Nephron progenitor cell (in vitro differentiated cells): ENCODE measurements around the gene CENPP.

Source experiments
- DNase-seq: peaks from one replicate; pipeline ENCODE4 v3.0.0; 2021
- H3K27ac Mint-ChIP-seq: 2 replicates; pipeline ENCODE4 v1.8.0; 2021; ENCODE audit warnings: mild to moderate bottlenecking, moderate library complexity, mixed read lengths
- H3K27me3 Mint-ChIP-seq: 2 replicates; pipeline ENCODE4 v1.8.0; 2021; ENCODE audit warnings: mild to moderate bottlenecking, low read depth, mixed read lengths; ENCODE audit not compliant: poor library complexity
- H3K36me3 Mint-ChIP-seq: 2 replicates; pipeline ENCODE4 v1.8.0; 2021; ENCODE audit warnings: low read depth, mixed read lengths
- H3K4me1 Mint-ChIP-seq: 2 replicates; pipeline ENCODE4 v1.8.0; 2021; ENCODE audit warnings: mixed read lengths
- H3K4me3 Mint-ChIP-seq: 2 replicates; pipeline ENCODE4 v1.8.0; 2021; ENCODE audit warnings: mild to moderate bottlenecking, moderate library complexity, mixed read lengths
- H3K9me3 Mint-ChIP-seq: 2 replicates; pipeline ENCODE4 v1.8.0; 2021; ENCODE audit warnings: mild to moderate bottlenecking, moderate library complexity, mixed read lengths
- TF ChIP-seq, protein P1 (sequence below): fragments of 200-600 bp; sonication (generic); IDR thresholded peaks from 2 replicates; pipeline ENCODE4 v1.5.0; 2021; ENCODE audit warnings: antibody characterized with exemption

The CENPP gene

DNA sequence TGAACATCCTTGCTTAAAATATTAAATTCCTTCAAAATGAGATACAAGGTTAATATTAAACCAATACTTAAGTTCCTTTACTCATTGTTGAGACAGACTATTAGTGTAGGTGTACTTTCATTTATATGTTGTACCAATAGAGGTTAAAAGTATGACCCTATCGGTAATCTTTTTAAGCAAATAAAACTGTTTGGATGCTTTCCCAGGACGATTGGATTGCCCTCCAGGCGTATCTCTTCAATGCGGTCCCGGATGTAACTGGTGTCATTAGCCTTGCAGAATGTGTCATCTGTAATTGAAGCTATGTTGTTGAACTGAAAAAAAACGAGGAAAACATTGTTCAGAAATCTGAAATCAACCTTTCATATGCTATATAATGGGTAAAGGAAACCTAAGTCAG lies 59.7 kb downstream of the CENPP start:
- no peaks in the 10 kb centered on the region for H3K9me3 Mint-ChIP-seq
- H3K27me3 Mint-ChIP-seq: no peaks in the 10 kb centered on the region
- H3K4me3 Mint-ChIP-seq: no peak overlapping the region
- H3K36me3 Mint-ChIP-seq: no peaks in the 10 kb centered on the region
- DNase-seq: no peak
- TF ChIP-seq, protein P1, sequence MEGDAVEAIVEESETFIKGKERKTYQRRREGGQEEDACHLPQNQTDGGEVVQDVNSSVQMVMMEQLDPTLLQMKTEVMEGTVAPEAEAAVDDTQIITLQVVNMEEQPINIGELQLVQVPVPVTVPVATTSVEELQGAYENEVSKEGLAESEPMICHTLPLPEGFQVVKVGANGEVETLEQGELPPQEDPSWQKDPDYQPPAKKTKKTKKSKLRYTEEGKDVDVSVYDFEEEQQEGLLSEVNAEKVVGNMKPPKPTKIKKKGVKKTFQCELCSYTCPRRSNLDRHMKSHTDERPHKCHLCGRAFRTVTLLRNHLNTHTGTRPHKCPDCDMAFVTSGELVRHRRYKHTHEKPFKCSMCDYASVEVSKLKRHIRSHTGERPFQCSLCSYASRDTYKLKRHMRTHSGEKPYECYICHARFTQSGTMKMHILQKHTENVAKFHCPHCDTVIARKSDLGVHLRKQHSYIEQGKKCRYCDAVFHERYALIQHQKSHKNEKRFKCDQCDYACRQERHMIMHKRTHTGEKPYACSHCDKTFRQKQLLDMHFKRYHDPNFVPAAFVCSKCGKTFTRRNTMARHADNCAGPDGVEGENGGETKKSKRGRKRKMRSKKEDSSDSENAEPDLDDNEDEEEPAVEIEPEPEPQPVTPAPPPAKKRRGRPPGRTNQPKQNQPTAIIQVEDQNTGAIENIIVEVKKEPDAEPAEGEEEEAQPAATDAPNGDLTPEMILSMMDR: no peak
- H3K27ac Mint-ChIP-seq: no peak overlapping the region
- H3K4me1 Mint-ChIP-seq: no peaks in the 10 kb centered on the region

- Mint-ChIP-seq H3K27me3 (no peaks in the 10 kb centered on the region), H3K4me1 (no peaks in the 10 kb centered on the region), H3K4me3 (no peak overlapping the region), H3K27ac (no peak overlapping the region), H3K9me3 (no peaks in the 10 kb centered on the region), H3K36me3 (no peaks in the 10 kb centered on the region)
- no peak for DNase-seq
- TF ChIP-seq, protein P1: no peak
Measured at GRCh38 chr9:92385953-92386352, 60.2 kb downstream of the CENPP start.

DNA sequence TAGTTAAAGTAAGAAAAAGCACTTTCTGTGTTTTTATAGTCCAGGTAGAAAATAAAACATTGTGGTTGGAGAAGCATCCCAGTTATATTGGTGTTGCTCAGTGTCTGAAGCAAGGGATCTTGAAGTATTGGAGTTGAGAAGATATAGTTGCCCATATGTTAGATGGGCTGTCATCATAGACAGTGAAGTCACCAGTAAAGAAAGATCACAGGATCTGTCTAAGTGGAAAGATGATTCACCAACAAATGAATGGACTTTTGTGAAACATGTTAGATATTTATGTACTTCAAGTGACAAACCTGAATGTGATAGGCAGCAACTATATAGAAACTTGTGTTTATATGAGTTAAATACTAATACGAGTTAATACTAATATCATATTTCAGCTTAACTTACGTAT lies 66.9 kb downstream of the CENPP start:
- no peaks in the 10 kb centered on the region for H3K4me1 Mint-ChIP-seq
- no peak overlapping the region for H3K4me3 Mint-ChIP-seq
- peaks cover 1% of the 10 kb centered on the region for H3K36me3 Mint-ChIP-seq
- H3K27ac Mint-ChIP-seq: no peak overlapping the region
- TF ChIP-seq, protein P1: no peak
- H3K9me3 Mint-ChIP-seq: peaks cover 3% of the 10 kb centered on the region
- H3K27me3 Mint-ChIP-seq: peaks cover 3% of the 10 kb centered on the region
- no peak for DNase-seq

GRCh38 chr9:92393686-92394085 lies 67.9 kb downstream of the CENPP start:
- Mint-ChIP-seq H3K9me3 (peaks cover 12% of the 10 kb centered on the region), H3K4me1 (no peaks in the 10 kb centered on the region), H3K27me3 (peaks cover 3% of the 10 kb centered on the region), H3K36me3 (peaks cover 10% of the 10 kb centered on the region), H3K27ac (no peak overlapping the region), H3K4me3 (no peak overlapping the region)
- no peak for DNase-seq
- TF ChIP-seq, protein P1: no peak

DNA sequence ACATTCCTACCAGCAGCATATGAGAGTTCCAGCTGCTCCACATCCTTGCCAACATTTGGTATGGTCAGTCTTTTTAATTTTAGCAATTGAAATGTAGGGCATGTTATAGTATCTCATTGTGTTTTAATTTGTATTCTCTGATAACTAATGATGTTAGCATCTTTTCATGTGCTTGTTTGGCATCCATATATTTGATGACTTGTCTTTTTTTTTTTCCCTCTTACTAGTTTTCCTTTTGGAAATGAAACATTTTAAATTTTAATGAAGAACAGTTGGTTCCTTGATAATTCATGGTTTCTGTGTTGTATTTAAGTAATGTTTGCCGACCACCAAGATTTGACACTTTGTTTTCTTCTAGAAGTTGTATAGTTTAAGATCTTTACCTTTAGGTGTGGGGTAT lies 69.9 kb downstream of the CENPP start:
- H3K36me3 Mint-ChIP-seq: peaks cover 10% of the 10 kb centered on the region
- H3K4me1 Mint-ChIP-seq: no peaks in the 10 kb centered on the region
- peaks cover 3% of the 10 kb centered on the region for H3K27me3 Mint-ChIP-seq
- no peak overlapping the region for H3K27ac Mint-ChIP-seq
- H3K4me3 Mint-ChIP-seq: no peak overlapping the region
- TF ChIP-seq, protein P1: no peak
- peaks cover 16% of the 10 kb centered on the region for H3K9me3 Mint-ChIP-seq
- no peak for DNase-seq

DNA sequence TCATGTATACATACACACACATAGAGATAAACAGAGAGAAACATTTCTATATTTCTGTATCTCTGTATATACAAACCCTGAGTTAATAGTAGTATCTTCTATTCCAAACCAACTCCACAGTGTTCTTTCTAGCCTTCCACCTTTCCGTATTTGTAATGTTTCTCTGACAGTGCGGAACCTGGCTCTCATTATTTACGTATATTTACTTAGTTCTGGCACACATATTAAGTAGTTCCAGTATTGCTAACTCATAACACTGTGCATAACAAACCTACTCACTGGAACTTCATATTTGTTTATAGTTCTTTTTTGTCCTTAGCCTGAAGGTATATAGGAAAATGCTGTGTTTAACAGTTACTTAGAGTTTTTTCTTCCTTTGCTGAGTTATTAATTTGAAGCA lies 72.1 kb downstream of the CENPP start:
- Mint-ChIP-seq H3K9me3 (peaks cover 16% of the 10 kb centered on the region), H3K27me3 (peaks cover 3% of the 10 kb centered on the region), H3K4me3 (no peak overlapping the region), H3K4me1 (no peaks in the 10 kb centered on the region), H3K27ac (no peak overlapping the region), H3K36me3 (peaks cover 10% of the 10 kb centered on the region)
- TF ChIP-seq, protein P1: no peak
- no peak for DNase-seq
